Tibial nerve (tissue), 3 donors: ENCODE measurements around the gene SPNS1.

Experiments used
- POLR2A ChIP-seq, 2 donors: fragments of 450-650 bp; IDR thresholded peaks; one replicate each; pipeline ENCODE4 v1.6.1; 2017; ENCODE audit warnings: antibody characterized with exemption in 2 of 2, mild to moderate bottlenecking in 2 of 2, moderate library complexity in 2 of 2
- TF ChIP-seq, protein P1 (sequence below), 5 experiments: fragments of 200-600 bp in 3 of 5; fragments of 450-650 bp in 2 of 5; sonication (generic) in 3 of 5; IDR thresholded peaks; one replicate each; pipeline ENCODE4 v1.5.1; 2016 to 2019; ENCODE audit warnings: antibody characterized with exemption in 5 of 5, mild to moderate bottlenecking in 3 of 5, moderate library complexity in 2 of 5

DNA sequence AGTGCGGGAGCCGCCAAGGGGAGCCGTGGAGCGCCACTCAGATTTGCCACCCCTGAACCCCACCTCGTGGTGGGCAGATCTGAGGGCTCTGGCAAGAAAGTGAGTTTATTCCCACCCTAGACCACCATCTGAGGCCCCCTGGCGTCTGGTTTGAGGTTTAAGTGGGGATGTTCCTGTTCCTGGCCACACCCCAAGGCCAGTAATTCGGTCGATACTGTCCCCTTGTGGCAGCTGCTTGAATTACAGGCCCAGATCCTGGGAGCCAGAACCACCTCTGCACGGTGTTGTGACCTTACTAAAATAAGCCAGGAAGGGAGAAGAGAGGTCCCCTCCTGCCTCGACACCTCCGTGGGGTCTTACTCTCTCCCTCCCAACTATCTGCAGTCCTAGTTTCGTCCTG is 6.9 kb downstream of the SPNS1 start:
- TF ChIP-seq, protein P1, sequence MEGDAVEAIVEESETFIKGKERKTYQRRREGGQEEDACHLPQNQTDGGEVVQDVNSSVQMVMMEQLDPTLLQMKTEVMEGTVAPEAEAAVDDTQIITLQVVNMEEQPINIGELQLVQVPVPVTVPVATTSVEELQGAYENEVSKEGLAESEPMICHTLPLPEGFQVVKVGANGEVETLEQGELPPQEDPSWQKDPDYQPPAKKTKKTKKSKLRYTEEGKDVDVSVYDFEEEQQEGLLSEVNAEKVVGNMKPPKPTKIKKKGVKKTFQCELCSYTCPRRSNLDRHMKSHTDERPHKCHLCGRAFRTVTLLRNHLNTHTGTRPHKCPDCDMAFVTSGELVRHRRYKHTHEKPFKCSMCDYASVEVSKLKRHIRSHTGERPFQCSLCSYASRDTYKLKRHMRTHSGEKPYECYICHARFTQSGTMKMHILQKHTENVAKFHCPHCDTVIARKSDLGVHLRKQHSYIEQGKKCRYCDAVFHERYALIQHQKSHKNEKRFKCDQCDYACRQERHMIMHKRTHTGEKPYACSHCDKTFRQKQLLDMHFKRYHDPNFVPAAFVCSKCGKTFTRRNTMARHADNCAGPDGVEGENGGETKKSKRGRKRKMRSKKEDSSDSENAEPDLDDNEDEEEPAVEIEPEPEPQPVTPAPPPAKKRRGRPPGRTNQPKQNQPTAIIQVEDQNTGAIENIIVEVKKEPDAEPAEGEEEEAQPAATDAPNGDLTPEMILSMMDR (IDR thresholded peaks at IDR 0.05), result peak in 1 of 5 experiments; percentile 33
- TF ChIP-seq POLR2A (IDR thresholded peaks at IDR 0.05), result no peak
